DOHH2 (cell line): ENCODE measurements around the gene ARL4D.

Experiments
- H3F3A ChIP-seq: fragments of 200-600 bp; sonication (generic), shearing (Covaris generic); 2 replicates; pipeline ENCODE4 v1.6.0; 2016; ENCODE audit warnings: antibody characterized with exemption, mild to moderate bottlenecking; ENCODE audit not compliant: control insufficient read depth, insufficient read depth
- H3K27ac ChIP-seq: fragments of 200-600 bp; sonication (generic); 2 replicates; pipeline ENCODE4 v1.5.1; 2014; ENCODE audit warnings: low read depth, mild to moderate bottlenecking, low read length, moderate library complexity
- H3K27me3 ChIP-seq: fragments of 200-600 bp; sonication (generic); 2 replicates; pipeline ENCODE4 v1.6.1; 2014; ENCODE audit warnings: mild to moderate bottlenecking, low read length, mixed read lengths; ENCODE audit not compliant: control insufficient read depth
- H3K36me3 ChIP-seq: fragments of 200-600 bp; sonication (generic); 2 replicates; pipeline ENCODE4 v1.6.1; 2014; ENCODE audit warnings: mild to moderate bottlenecking, low read length, moderate library complexity, mixed read lengths; ENCODE audit not compliant: control insufficient read depth
- H3K4me1 ChIP-seq: fragments of 200-600 bp; sonication (generic); 2 replicates; pipeline ENCODE4 v1.6.1; 2014; ENCODE audit warnings: mild to moderate bottlenecking, low read length, mixed read lengths; ENCODE audit not compliant: control insufficient read depth
- H3K4me2 ChIP-seq: fragments of 200-600 bp; sonication (generic); 2 replicates; pipeline ENCODE4 v1.6.0; 2014; ENCODE audit warnings: mild to moderate bottlenecking, low read length, moderate library complexity
- H3K4me3 ChIP-seq: fragments of 200-600 bp; sonication (generic); 2 replicates; pipeline ENCODE4 v1.5.1; 2014; ENCODE audit warnings: mild to moderate bottlenecking, low read length, mixed read lengths
- H3K79me2 ChIP-seq: fragments of 200-600 bp; sonication (generic); 2 replicates; pipeline ENCODE4 v1.6.1; 2014; ENCODE audit warnings: mild to moderate bottlenecking, low read length, mixed read lengths; ENCODE audit not compliant: control insufficient read depth
- H3K9me2 ChIP-seq: fragments of 200-600 bp; sonication (generic); replicated peaks from 2 replicates; pipeline ENCODE4 v1.6.1; 2014; ENCODE audit warnings: mild to moderate bottlenecking, low read length, mixed read lengths; ENCODE audit not compliant: control insufficient read depth
- H3K9me3 ChIP-seq: fragments of 200-600 bp; sonication (generic); 2 replicates; pipeline ENCODE4 v1.6.1; 2014; ENCODE audit warnings: antibody characterized with exemption, low read length, mixed read lengths; ENCODE audit not compliant: control insufficient read depth, insufficient read depth
- H4K20me1 ChIP-seq: fragments of 200-600 bp; sonication (generic); 2 replicates; pipeline ENCODE4 v1.6.0; 2014; ENCODE audit warnings: low read depth, mild to moderate bottlenecking, antibody characterized with exemption, low read length, moderate library complexity; ENCODE audit not compliant: control insufficient read depth, insufficient read depth
- CTCF ChIP-seq: fragments of 200-600 bp; sonication (generic); IDR thresholded peaks from one replicate; pipeline ENCODE4 v1.5.1; 2014; ENCODE audit warnings: antibody characterized with exemption, mild to moderate bottlenecking, low read depth, low read length; ENCODE audit not compliant: poor library complexity, severe bottlenecking
- EZH2phosphoT487 ChIP-seq: fragments of 200-600 bp; sonication (generic); IDR thresholded peaks from 2 replicates; pipeline ENCODE4 v1.6.1; 2017; ENCODE audit warnings: borderline replicate concordance, mild to moderate bottlenecking, antibody characterized with exemption, low read length, moderate library complexity, mixed read lengths

Gene ARL4D

DNA sequence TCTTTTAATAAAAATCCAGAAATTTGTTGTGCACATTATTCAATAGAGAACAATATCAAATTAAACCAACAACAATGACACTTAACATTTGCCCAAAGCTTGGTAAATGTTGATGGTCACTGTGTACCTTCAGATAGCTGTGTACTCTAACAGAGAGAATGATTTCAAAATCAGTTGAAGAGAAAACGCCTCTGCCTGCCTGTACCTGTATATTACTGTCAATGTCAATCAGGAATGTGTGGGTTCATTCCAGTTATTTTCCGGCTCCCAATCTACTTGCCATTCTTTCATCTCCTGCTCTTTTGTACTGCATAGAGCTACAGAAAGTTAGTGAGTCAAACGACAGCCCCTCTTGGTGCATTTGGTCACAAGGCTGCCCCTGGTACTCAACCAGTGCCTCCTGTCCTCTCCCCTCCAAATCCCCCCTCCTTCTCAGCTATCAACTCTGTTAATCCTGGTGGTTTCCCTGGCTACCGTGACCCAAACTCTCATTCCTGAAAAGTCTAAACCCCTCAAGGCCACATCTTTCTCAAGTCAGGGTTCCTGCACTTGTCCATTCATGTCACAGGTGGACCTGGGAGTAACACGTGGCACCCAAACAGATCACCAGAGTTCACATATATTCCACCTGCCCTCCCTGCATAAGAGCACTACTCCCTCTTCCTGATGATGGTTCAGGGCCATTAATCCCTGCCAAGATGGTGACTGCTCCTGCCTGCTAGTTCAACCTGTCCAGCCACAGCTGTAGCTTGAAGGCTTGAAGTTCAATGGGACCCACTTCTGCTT lies 13.6 kb upstream of the ARL4D start:
- no peaks in the 10 kb centered on the region for H3K36me3 ChIP-seq
- H3K4me1 ChIP-seq = peaks cover 18% of the 10 kb centered on the region
- no peak overlapping the region for H3K4me3 ChIP-seq
- no peaks in the 10 kb centered on the region for H4K20me1 ChIP-seq
- H3K27me3 ChIP-seq = peaks cover 6% of the 10 kb centered on the region
- no peaks in the 10 kb centered on the region for H3K79me2 ChIP-seq
- H3K4me2 ChIP-seq = no peak overlapping the region
- H3K9me2 ChIP-seq = no peaks in the 10 kb centered on the region
- peaks cover 12% of the 10 kb centered on the region for H3K9me3 ChIP-seq
- TF ChIP-seq CTCF (no peak), EZH2phosphoT487 (no peak)
- H3F3A ChIP-seq = peaks cover 5% of the 10 kb centered on the region; the same call in 1 of the 2 replicates
- H3K27ac ChIP-seq = no peak overlapping the region

GRCh38 chr17:43388359-43389045 lies 10.3 kb upstream of the ARL4D start:
- no peaks in the 10 kb centered on the region for H3K36me3 ChIP-seq
- H3K9me3 ChIP-seq = no peaks in the 10 kb centered on the region
- H3F3A ChIP-seq = peaks cover 5% of the 10 kb centered on the region; the same call in 1 of the 2 replicates
- H3K9me2 ChIP-seq = no peaks in the 10 kb centered on the region
- peak overlapping the region; percentile 81 for H3K4me3 ChIP-seq
- no peaks in the 10 kb centered on the region for H3K79me2 ChIP-seq
- peak overlapping the region; percentile 94 for H3K4me2 ChIP-seq
- H4K20me1 ChIP-seq = no peaks in the 10 kb centered on the region
- peak overlapping the region; percentile 69 for H3K27ac ChIP-seq
- peaks cover 6% of the 10 kb centered on the region for H3K27me3 ChIP-seq
- H3K4me1 ChIP-seq = peaks cover 18% of the 10 kb centered on the region
- no peak for TF ChIP-seq EZH2phosphoT487
- no peak for TF ChIP-seq CTCF

GRCh38 chr17:43389046-43389947 lies 9.5 kb upstream of the ARL4D start:
- H3K27me3 ChIP-seq = peaks cover 5% of the 10 kb centered on the region
- no peaks in the 10 kb centered on the region for H3K79me2 ChIP-seq
- H3K9me2 ChIP-seq = no peaks in the 10 kb centered on the region
- H3K36me3 ChIP-seq = no peaks in the 10 kb centered on the region
- no peaks in the 10 kb centered on the region for H3K9me3 ChIP-seq
- TF ChIP-seq CTCF (peak; percentile 91), EZH2phosphoT487 (no peak)
- H3K27ac ChIP-seq = peak overlapping the region; percentile 69
- H3F3A ChIP-seq = peaks cover 5% of the 10 kb centered on the region; the same call in 1 of the 2 replicates
- peaks cover 25% of the 10 kb centered on the region for H3K4me1 ChIP-seq
- H3K4me3 ChIP-seq = peak overlapping the region; percentile 81
- H4K20me1 ChIP-seq = no peaks in the 10 kb centered on the region
- H3K4me2 ChIP-seq = peak overlapping the region; percentile 94
